Transverse colon (tissue), 4 donors: Measurements from ENCODE around the gene SHISA5. TPM values are rescaled to one million over a fixed set of nuclear protein-coding genes. Genes with fewer than 3 reads are reported as not detected.

Experiments used
- DNase-seq: peaks from one replicate; pipeline ENCODE4 v3.0.0-alpha.2; 2019
- H3K27ac ChIP-seq, 4 donors: fragments of 200-600 bp; sonication (generic); 2 replicates each; pipeline ENCODE4 v1.5.1; 2016 to 2018; ENCODE audit warnings: inconsistent platforms in 4 of 4
- H3K27me3 ChIP-seq: fragments of 200-600 bp; sonication (generic); 2 replicates; pipeline ENCODE4 v1.5.1; 2017; ENCODE audit warnings: inconsistent platforms
- H3K36me3 ChIP-seq, 4 donors: fragments of 200-600 bp; sonication (generic); 2 replicates each; pipeline ENCODE4 v1.5.1; 2017 to 2019; ENCODE audit warnings: inconsistent platforms in 4 of 4
- H3K4me1 ChIP-seq, 4 donors: fragments of 200-600 bp; sonication (generic); 2 replicates each; pipeline ENCODE4 v1.5.1; 2017 to 2020; ENCODE audit warnings: inconsistent platforms in 4 of 4
- H3K4me3 ChIP-seq, 4 donors: fragments of 200-600 bp; sonication (generic); 1 replicate in 1 of 4; 2 replicates in 3 of 4; pipeline versions ENCODE4 v1.5.1 to v1.6.1; 2017 to 2019; ENCODE audit warnings: inconsistent platforms in 4 of 4
- H3K9me3 ChIP-seq, 2 donors: fragments of 200-600 bp; sonication (generic); 2 replicates each; pipeline ENCODE4 v1.5.1; 2017 to 2019; ENCODE audit warnings: inconsistent platforms in 2 of 2
- CTCF ChIP-seq, 5 experiments: fragments of 200-600 bp in 3 of 5; fragments of 450-650 bp in 2 of 5; sonication (generic) in 3 of 5; IDR thresholded peaks; 1 replicate in 2 of 5; 2 replicates in 3 of 5; pipeline ENCODE4 v1.5.1; 2016 to 2017; ENCODE audit warnings: antibody characterized with exemption in 5 of 5, inconsistent platforms in 3 of 5, mild to moderate bottlenecking in 2 of 5, moderate library complexity in 1 of 5
- EP300 ChIP-seq: sonication (generic); formaldehyde crosslinking; IDR thresholded peaks from one replicate; pipeline ENCODE4 v1.6.1; 2017; ENCODE audit warnings: antibody characterized with exemption, low read depth
- POLR2A ChIP-seq: fragments of 450-650 bp; IDR thresholded peaks from one replicate; pipeline ENCODE4 v1.6.1; 2016; ENCODE audit warnings: antibody characterized with exemption, mild to moderate bottlenecking, moderate library complexity
- POLR2AphosphoS5 ChIP-seq, 3 donors: sonication (generic); formaldehyde crosslinking; IDR thresholded peaks; one replicate each; pipeline ENCODE4 v1.6.1; 2016; ENCODE audit warnings: antibody characterized with exemption in 3 of 3
- WGBS, 2 donors: methylation state at CpG; one replicate each; pipeline ENCODE4 v1.1.5; 2018; ENCODE audit warnings: low coverage in 1 of 2; 5-methylcytosine and 5-hydroxymethylcytosine counted together
- in situ Hi-C, 4 donors: fragments of 200-750 bp; cut with MboI; loops; one replicate each; pipeline versions ENCODE4 v1.15.0 to v1.15.1; 2017; ENCODE audit warnings: low sequenced_read_pairs in 3 of 4, low pct_ligation_motif_present in 1 of 4, low pct_unique_long_range_greater_than_20kb in 1 of 4
- intact Hi-C: fragments of 100-400 bp; cut with DNase I; formaldehyde crosslinking; loops from one replicate; pipeline ENCODE4 v1.15.1; 2023; ENCODE audit warnings: low total_unique reads
- total RNA-seq, 4 donors: library from RNA; depleted of rRNA; stranded (reverse); fragments of >200 nt; gene quantifications; one replicate each; pipeline ENCODE4 v1.1.0, GENCODE V29; 2016

SHISA5 gene
- total RNA-seq, 4 donors from 2014 or later = 72.9 to 89.4 (median 80.8) TPM

- TF ChIP-seq POLR2A = no peak
- TF ChIP-seq POLR2AphosphoS5 (IDR thresholded peaks at IDR 0.05) = no peak
- no peak for TF ChIP-seq CTCF (IDR thresholded peaks at IDR 0.05)
- TF ChIP-seq EP300 = no peak
These were observed 14.8 kb upstream of the SHISA5 start for GRCh38 chr3:48518638-48519276.

GRCh38 chr3:48518069-48518468 lies 14.1 kb upstream of the SHISA5 start:
- no peaks in the 10 kb centered on the region for H3K27me3 ChIP-seq
- intact Hi-C loops (no loop called here), in situ Hi-C loops (no loop called here)
- TF ChIP-seq EP300 = no peak
- no peak for TF ChIP-seq POLR2A
- no peak for TF ChIP-seq POLR2AphosphoS5 (IDR thresholded peaks at IDR 0.05)
- TF ChIP-seq CTCF (IDR thresholded peaks at IDR 0.05) = no peak
- H3K36me3 ChIP-seq = no peaks in the 10 kb centered on the region
- no peak overlapping the region for H3K4me3 ChIP-seq
- no peaks in the 10 kb centered on the region for H3K9me3 ChIP-seq
- DNase-seq = no peak
- 89% methylated on average over 6 of the region's 6 CpGs; no CpG with 5 or more reads in 1 of the 2 donors for WGBS, 2 donors
- no peak overlapping the region for H3K27ac ChIP-seq
- H3K4me1 ChIP-seq = no peaks in the 10 kb centered on the region

More at GRCh38 chr3:48518638-48519276, 14.8 kb upstream of the SHISA5 start:
- H3K4me1 ChIP-seq = no peaks in the 10 kb centered on the region
- WGBS, 2 donors = 71% methylated on average over 11 of the region's 12 CpGs; no CpG with 5 or more reads in 1 of the 2 donors
- no peak for DNase-seq
- no peaks in the 10 kb centered on the region for H3K36me3 ChIP-seq
- H3K27ac ChIP-seq = no peak overlapping the region
- in situ Hi-C loops (no loop called here), intact Hi-C loops (no loop called here)
- no peak overlapping the region for H3K4me3 ChIP-seq
- no peaks in the 10 kb centered on the region for H3K9me3 ChIP-seq
- no peaks in the 10 kb centered on the region for H3K27me3 ChIP-seq

- no peaks in the 10 kb centered on the region for H3K36me3 ChIP-seq
- no peak overlapping the region for H3K27ac ChIP-seq
- intact Hi-C loops (no loop called here), in situ Hi-C loops (no loop called here)
- no peaks in the 10 kb centered on the region for H3K4me1 ChIP-seq
- H3K27me3 ChIP-seq = no peaks in the 10 kb centered on the region
- H3K9me3 ChIP-seq = no peaks in the 10 kb centered on the region
- WGBS, 2 donors = 65% methylated on average over 8 of the region's 8 CpGs; no CpG with 5 or more reads in 1 of the 2 donors
- H3K4me3 ChIP-seq = no peak overlapping the region
- no peak for DNase-seq
- TF ChIP-seq POLR2A = no peak
These were observed 12.6 kb upstream of the SHISA5 start for GRCh38 chr3:48516571-48516970.

DNA sequence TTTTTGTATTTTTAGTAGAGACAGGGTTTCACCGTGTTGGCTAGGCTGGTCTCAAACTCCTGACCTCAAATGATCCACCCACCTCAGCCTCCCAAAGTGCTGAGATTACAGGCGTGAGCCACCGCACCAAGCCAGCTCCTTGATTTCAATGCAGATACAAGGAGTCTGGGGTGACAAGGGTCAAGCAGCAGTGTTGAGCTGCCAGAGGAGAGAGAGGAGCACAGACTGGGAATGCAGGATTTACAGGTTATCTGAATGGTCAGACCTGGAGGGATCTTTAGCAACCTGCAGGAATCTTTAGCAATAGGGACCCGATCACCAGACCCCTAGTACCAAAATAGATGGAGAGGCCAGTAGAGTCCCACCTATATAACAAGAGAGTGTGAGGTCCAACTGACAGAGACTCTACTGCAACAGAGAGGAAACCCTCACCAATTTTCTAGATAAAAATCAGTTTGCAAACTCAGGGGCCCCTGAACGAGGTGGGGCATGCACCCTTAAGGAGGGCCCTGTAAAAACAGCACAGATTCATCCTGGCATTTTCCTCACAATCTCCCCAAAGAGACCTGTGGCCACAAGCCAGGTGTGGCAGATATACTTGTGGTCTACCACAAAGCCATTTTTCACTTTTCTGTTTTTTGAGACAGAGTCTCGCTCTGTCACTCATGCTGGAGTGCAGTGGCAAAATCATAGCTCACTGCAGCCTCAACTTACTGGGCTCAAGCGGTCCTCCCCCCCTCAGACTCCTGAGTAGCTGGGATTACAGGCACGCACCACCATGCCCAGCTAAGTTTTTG lies 10.7 kb upstream of the SHISA5 start:
- Histone ChIP-seq H3K9me3 (no peaks in the 10 kb centered on the region), H3K27ac (no peak overlapping the region), H3K4me3 (no peak overlapping the region), H3K4me1 (no peaks in the 10 kb centered on the region), H3K27me3 (no peaks in the 10 kb centered on the region), H3K36me3 (no peaks in the 10 kb centered on the region)
- intact Hi-C loops (no loop called here), in situ Hi-C loops (no loop called here)
- 80 to 100% methylated on average over 1 to 8 of the region's 8 CpGs for WGBS, 2 donors
- no peak for TF ChIP-seq EP300
- TF ChIP-seq POLR2AphosphoS5 (IDR thresholded peaks at IDR 0.05) = no peak
- TF ChIP-seq POLR2A = no peak
- no peak for TF ChIP-seq CTCF (IDR thresholded peaks at IDR 0.05)
- DNase-seq = no peak
